ENCODE data around the gene NCS1.

DNA sequence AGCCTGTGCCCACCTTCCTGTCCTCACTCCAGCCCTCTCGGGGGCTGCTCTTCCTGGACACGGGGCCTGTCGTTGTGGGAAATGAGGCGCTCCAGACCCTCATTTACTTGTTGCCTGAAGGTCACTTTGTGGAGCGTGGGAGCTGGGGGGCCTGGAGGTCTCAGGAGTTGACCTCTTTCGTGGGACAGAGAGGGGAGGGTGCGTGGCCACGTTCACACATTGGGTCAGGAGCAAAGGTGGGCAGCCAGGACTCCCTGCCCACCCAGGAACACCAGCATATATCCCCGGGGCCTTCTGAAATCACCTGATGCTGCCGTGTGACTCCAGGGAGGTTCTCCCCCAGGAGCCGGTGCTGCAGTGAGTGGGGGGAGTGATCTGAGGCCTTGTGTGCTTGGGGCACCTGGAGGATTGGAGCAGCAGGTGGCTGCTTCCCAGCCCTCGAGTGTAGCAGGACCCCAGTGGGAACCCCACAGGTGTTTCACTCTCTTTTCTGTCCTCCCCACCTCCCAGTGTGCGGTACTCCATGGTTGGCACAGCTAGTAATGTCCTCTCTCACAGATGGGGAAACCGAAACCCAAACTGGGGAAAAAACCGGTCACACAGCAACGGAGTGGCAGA is 20.3 kb downstream of the NCS1 start:
- TF ChIP-seq, protein P1, sequence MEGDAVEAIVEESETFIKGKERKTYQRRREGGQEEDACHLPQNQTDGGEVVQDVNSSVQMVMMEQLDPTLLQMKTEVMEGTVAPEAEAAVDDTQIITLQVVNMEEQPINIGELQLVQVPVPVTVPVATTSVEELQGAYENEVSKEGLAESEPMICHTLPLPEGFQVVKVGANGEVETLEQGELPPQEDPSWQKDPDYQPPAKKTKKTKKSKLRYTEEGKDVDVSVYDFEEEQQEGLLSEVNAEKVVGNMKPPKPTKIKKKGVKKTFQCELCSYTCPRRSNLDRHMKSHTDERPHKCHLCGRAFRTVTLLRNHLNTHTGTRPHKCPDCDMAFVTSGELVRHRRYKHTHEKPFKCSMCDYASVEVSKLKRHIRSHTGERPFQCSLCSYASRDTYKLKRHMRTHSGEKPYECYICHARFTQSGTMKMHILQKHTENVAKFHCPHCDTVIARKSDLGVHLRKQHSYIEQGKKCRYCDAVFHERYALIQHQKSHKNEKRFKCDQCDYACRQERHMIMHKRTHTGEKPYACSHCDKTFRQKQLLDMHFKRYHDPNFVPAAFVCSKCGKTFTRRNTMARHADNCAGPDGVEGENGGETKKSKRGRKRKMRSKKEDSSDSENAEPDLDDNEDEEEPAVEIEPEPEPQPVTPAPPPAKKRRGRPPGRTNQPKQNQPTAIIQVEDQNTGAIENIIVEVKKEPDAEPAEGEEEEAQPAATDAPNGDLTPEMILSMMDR (conservative IDR thresholded peaks at IDR 0.05 in 1 of 2, IDR thresholded peaks at IDR 0.05 in 1 of 2; ENCODE audit: extremely low read depth in 1 of 2, insufficient read depth in 1 of 2, low read depth in 1 of 2, low read length in 2 of 2): no peak
- TF ChIP-seq EZH2 (IDR thresholded peaks at IDR 0.05; ENCODE audit: borderline replicate concordance, low read length): no peak

Measured in mammary epithelial cell (primary cell).